Stimulated activated CD4-positive, alpha-beta T cell treated with anti-CD3 and anti-CD28 coated beads, Interleukin-15, amount 100 ng/mL, for 1 hour (primary cell): ENCODE data around the gene PTGES3L.
"Not testable (repeated sequence)": the region's sequence is repeated elsewhere in the genome, so short reads cannot be mapped to it uniquely, and the experiment has no call there.

Experiments
- DNase-seq, 2 donors: peaks; one replicate each; pipeline ENCODE4 v3.0.0-alpha.2; 2020; ENCODE audit warnings: low read depth in 1 of 2, low spot score in 1 of 2

PTGES3L gene

DNA sequence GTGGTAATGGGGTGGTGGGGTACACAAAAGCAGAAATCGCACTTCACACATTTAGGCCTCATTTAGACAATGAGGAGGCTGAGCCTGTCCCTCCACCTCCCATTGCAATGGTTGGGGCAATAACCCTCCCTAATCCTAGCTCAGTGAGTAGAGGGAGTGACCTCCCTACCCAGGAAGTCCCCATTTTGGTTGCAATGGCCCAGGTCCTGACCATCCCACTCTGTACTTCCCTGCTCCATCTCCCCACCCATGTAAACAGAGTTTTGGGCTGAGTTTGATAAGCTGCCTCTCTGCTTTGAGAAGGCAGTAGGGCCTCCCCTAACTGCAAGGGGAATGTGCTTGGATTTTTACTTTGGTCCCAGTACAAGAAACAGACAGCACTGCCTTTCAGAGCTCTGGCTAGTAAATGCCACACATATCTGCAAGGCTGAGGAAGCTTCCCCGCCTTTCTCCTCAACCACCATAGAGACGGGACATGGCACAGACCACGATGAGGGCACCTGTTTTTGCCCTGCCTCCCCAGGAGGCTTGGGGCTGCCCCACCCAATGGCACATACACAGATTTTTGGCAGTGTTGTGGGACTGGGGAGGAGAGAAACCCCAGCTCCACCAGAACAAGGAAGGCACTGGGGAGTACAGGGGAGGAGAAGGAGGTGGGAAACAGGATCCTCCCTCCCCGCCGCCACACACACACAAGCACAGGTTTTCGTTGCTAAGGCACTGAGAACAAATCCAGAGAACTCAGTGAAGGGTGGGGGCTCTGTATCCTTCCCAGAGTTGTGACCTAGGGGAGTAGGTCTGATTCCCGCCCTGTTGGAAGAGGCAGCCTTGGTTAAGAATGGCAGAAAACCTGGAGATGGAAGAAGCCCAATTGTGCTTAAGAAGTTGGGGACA, 35.0 kb upstream of the PTGES3L start:
- no peak for DNase-seq

GRCh38 chr17:43014020-43014648, 34.3 kb upstream of the PTGES3L start:
- no peak for DNase-seq

DNA sequence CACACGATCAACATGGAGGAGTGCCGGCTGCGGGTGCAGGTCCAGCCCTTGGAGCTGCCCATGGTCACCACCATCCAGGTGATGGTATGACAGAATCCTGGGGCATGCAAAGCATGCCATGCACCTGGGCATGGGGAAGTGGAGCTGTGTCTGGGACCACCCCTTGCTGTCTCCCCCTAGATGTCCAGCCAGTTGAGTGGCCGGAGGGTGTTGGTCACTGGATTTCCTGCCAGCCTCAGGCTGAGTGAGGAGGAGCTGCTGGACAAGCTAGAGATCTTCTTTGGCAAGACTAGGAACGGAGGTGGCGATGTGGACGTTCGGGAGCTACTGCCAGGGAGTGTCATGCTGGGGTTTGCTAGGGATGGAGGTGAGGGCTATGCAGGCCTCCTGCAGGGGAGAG, 33.4 kb upstream of the PTGES3L start:
- DNase-seq = no peak

GRCh38 chr17:43011728-43012472, 32.0 kb upstream of the PTGES3L start:
- no peak for DNase-seq

DNA sequence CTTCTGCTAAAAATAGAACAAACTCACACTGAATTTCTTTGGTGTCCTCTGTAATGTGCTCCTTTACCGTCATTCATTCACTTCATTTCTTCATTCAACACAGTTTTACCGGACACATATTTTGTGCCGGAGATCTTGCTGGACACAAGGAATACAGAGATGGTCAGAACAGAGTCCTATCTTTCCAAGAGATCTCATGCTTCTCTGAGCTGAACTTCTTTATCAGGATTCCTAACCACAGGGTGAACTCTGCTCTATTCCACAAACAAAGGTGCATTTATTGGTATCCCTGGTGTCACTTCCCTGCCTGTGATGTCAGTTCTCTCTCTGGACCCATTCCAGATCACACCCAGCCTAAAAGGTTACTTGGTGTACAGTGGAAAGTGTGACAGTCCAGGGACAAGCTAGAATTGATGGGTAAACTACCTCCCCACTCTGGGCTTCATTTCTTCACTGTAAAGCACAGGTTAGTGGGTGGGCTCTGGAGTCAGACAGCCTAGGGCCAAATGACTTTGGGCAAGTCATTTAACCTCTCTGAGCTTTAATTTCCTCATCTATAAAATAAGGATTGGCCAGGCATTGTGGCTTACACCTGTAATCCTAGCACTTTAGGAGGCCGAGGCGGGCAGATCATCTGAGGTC, 30.9 kb upstream of the PTGES3L start:
- no peak for DNase-seq

GRCh38 chr17:43006639-43007551, 27.0 kb upstream of the PTGES3L start, which contains the start of gene IFI35:
TSS of gene IFI35 (plus strand) at chr17:43006784. CDS start at chr17:43006948, 164 bp downstream.
- DNase-seq = peak; percentile 74 to 75

DNA sequence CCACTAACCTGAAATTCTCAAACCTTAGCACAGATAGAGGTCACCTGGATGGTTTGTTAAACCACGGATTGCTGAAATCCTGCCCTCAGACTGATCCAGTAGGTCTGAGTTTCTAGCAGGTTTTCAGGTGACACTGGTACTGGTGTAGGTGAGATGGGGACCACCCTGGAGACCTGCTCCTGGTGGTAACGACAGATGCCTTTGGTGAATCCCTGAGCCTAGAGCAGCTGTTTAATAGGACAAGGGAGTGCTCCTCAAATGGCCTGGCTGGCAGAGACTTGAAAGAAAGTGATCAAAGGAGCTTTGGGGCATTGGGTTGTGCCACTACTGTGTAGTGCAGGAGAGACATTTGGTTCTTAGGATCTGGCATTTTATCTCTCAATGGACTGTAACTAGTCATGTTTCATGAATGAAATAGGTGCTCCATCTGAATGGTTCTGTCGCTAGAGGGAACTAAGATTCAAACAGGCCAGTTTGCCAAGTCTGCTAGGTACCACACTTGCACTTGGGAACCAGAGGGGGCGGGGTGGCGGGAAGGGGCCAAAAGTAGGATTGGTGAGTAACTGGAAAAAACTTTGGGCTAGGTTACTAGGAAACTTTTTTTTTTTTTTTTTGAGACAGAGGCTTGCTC, 23.8 kb upstream of the PTGES3L start:
- no peak for DNase-seq

DNA sequence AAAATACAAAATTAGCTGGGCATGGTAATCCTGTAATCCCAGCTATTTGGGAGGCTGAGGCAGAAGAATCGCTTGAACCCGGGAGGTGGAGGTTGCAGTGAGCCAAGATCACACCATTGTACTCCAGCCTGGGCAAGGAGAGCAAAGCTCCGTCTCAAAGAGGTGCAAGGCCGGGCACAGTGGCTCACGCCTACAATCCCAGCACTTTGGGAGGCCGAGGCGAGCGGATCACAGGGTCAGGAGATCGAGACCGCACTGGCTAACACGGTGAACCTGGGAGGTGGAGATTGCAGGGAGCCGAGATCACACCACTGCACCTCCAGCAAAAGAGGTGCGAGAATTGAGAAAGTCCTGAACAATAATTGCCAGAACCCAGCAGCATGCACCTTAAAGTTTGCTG, 21.0 kb upstream of the PTGES3L start:
- DNase-seq = not testable (repeated sequence)

GRCh38 chr17:42999003-42999525, 19.2 kb upstream of the PTGES3L start:
- no peak for DNase-seq

- peak; percentile 90 to 93 for DNase-seq
These were observed 18.4 kb upstream of the PTGES3L start, which contains the start of gene RPL27 for GRCh38 chr17:42997984-42998938. TSS of gene RPL27 (plus strand) at chr17:42998419. CDS start at chr17:42998751, 332 bp downstream.

- no peak for DNase-seq
These were observed 17.6 kb upstream of the PTGES3L start for GRCh38 chr17:42997390-42997983.

- not testable (repeated sequence) for DNase-seq
These were observed 14.0 kb upstream of the PTGES3L start for GRCh38 chr17:42993913-42994312.

DNA sequence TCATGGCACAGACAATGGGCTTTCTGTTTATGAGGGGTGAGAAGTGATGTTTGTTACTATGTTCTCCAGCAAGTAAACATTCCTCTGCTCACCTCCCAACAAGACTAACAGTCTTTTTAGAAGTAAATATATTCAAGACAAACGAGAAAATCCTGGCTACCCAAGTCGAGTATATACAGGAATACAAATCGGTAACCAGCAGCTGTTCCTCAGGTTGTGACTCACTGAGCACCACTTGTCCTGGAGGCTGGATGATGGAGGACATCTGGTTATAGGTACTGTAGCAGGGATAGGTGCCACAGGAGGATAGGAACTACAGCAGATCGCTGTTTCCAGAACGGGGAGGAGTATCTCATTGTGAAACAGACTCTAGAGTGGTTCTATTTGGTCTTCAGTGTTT, 13.0 kb upstream of the PTGES3L start:
- DNase-seq = no peak

DNA sequence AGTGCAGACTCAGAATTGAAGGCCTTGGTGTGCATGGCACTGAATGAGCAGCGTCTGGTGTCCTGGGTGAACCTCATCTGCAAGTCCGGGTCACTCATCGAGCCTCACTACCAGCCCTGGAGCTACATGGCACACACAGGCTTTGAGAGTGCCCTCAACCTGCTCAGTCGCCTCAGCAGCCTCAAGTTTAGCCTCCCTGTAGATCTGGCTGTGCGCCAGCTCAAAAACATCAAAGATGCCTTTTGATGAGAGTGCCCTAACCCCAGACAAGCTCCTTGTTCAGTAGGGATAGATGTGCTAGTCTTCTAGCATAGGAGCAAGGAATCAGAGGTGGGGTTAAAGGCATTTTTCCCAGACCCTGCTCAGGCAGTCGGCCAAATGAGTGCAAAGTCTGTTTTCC, 11.6 kb upstream of the PTGES3L start:
- no peak for DNase-seq

DNA sequence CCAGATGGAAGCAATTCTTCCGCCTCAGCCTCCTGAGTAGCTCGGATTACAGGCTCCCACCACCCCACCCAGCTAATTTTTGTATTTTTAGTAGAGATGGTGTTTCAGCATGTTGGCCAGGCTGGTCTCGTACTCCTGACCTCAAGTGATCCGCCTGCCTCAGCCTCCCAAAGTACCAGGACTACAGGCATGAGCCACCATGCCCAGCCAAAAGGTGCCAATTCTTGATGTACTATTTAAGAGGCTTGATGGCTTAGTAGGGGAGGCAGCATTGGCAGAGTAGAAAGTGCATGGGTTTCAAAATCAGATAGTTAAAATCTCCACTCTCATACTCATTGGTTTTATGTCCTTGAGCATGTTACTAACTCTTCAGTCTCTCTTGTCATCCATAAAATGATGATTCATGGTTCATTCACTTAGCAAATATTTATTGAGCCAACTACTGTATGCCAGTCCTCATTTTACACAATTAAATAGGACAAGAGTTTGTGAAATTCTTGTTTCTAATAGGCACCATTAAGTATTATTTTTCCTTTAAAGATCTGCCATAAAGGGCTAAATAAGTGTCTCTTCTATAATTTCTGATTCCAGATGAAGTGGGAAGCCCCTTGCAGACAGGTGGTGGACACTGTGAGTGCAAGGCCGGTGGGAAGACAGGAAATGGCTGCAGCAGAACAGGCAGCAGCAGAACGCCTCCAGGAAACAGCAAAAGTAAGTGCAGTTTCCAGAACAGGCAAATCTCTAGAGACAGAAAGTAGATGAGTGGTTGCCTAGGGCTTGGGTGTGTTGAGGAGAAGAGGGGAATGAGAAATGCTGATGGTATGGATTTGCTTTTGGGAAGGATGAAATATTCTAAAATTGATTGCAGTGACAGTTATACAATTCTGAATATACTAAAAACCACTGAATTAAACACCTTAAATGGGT, 10.1 kb upstream of the PTGES3L start:
- DNase-seq = no peak

DNA sequence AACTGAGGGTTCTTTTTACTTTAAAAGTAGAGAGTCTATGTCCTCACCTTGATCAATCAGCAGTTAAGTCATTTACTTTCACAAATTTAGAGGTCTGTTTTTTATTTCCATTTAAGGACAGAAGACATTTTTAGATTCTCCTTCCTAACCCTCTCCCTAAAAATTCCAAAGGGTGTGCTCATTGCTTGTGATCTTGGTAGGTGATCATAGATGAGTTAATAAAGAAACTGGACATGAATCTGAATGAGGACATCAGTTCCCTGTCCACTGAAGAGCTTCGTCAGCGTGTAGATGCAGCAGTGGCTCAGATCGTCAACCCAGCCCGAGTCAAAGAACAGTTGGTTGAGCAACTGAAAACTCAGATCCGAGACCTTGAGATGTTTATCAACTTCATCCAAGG, 9.3 kb upstream of the PTGES3L start:
- DNase-seq = no peak

GRCh38 chr17:42985225-42985624, 5.3 kb upstream of the PTGES3L start:
- DNase-seq = no peak
